ENCODE measurements around the gene TSC2.

Gene TSC2

GRCh38 chr16:2045965-2046892, 1.6 kb upstream of the TSC2 start:
- Histone ChIP-seq H3K27me3 (ENCODE audit: control insufficient read depth, insufficient read depth, low read length) (no peaks in the 10 kb centered on the region), H3K4me3 (ENCODE audit: low read length) (no peak overlapping the region), H3K36me3 (ENCODE audit: control insufficient read depth, insufficient read depth, low read length) (no peaks in the 10 kb centered on the region; the same call in 1 of the 2 replicates), H3K4me1 (ENCODE audit: control insufficient read depth, insufficient read depth, low read length) (peaks cover 2% of the 10 kb centered on the region; the same call in 1 of the 2 replicates), H3K27ac (ENCODE audit: low read length) (no peak overlapping the region), H3K9me3 (ENCODE audit: control insufficient read depth, insufficient read depth, low read length) (no peaks in the 10 kb centered on the region)
- no peak for DNase-seq (ENCODE audit: low read depth, low spot score)
- WGBS (ENCODE audit: insufficient coverage, insufficient read length) = no CpG with 5 or more reads among the region's 21 CpGs

GRCh38 chr16:2046893-2047329, 874 bp upstream of the TSC2 start:
- Histone ChIP-seq H3K4me1 (ENCODE audit: control insufficient read depth, insufficient read depth, low read length) (peaks cover 2% of the 10 kb centered on the region; the same call in 1 of the 2 replicates), H3K27ac (ENCODE audit: low read length) (no peak overlapping the region), H3K9me3 (ENCODE audit: control insufficient read depth, insufficient read depth, low read length) (no peaks in the 10 kb centered on the region), H3K4me3 (ENCODE audit: low read length) (peak overlapping the region; percentile 72), H3K36me3 (ENCODE audit: control insufficient read depth, insufficient read depth, low read length) (no peaks in the 10 kb centered on the region; the same call in 1 of the 2 replicates), H3K27me3 (ENCODE audit: control insufficient read depth, insufficient read depth, low read length) (no peaks in the 10 kb centered on the region)
- no CpG with 5 or more reads among the region's 8 CpGs for WGBS (ENCODE audit: insufficient coverage, insufficient read length)
- no peak for DNase-seq (ENCODE audit: low read depth, low spot score)

- no peaks in the 10 kb centered on the region for H3K9me3 ChIP-seq (ENCODE audit: control insufficient read depth, insufficient read depth, low read length)
- H3K4me3 ChIP-seq (ENCODE audit: low read length) = peak overlapping the region; percentile 72; the same call in 1 of the 2 replicates
- H3K36me3 ChIP-seq (ENCODE audit: control insufficient read depth, insufficient read depth, low read length) = no peaks in the 10 kb centered on the region
- DNase-seq (ENCODE audit: low read depth, low spot score) = no peak
- H3K27me3 ChIP-seq (ENCODE audit: control insufficient read depth, insufficient read depth, low read length) = no peaks in the 10 kb centered on the region
- peaks cover 2% of the 10 kb centered on the region; the same call in 1 of the 2 replicates for H3K4me1 ChIP-seq (ENCODE audit: control insufficient read depth, insufficient read depth, low read length)
- H3K27ac ChIP-seq (ENCODE audit: low read length) = no peak overlapping the region
- WGBS (ENCODE audit: insufficient coverage, insufficient read length) = no CpG with 5 or more reads among the region's 30 CpGs
These were observed 345 bp downstream of the TSC2 start for GRCh38 chr16:2048116-2048543.

- no peaks in the 10 kb centered on the region for H3K27me3 ChIP-seq (ENCODE audit: control insufficient read depth, insufficient read depth, low read length)
- no peak overlapping the region for H3K27ac ChIP-seq (ENCODE audit: low read length)
- H3K9me3 ChIP-seq (ENCODE audit: control insufficient read depth, insufficient read depth, low read length) = no peaks in the 10 kb centered on the region
- DNase-seq (ENCODE audit: low read depth, low spot score) = no peak
- no CpG with 5 or more reads among the region's 21 CpGs for WGBS (ENCODE audit: insufficient coverage, insufficient read length)
- H3K4me3 ChIP-seq (ENCODE audit: low read length) = no peak overlapping the region
- H3K36me3 ChIP-seq (ENCODE audit: control insufficient read depth, insufficient read depth, low read length) = peaks cover 6% of the 10 kb centered on the region
- 0 out of 2 replicates have a peak, but pooled peaks cover 2% of the 10 kb centered on the region for H3K4me1 ChIP-seq (ENCODE audit: control insufficient read depth, insufficient read depth, low read length)
These were observed 5.4 kb downstream of the TSC2 start for GRCh38 chr16:2053211-2053610.

- no peaks in the 10 kb centered on the region for H3K9me3 ChIP-seq (ENCODE audit: control insufficient read depth, insufficient read depth, low read length)
- H3K36me3 ChIP-seq (ENCODE audit: control insufficient read depth, insufficient read depth, low read length) = peaks cover 6% of the 10 kb centered on the region
- H3K4me3 ChIP-seq (ENCODE audit: low read length) = no peak overlapping the region
- H3K4me1 ChIP-seq (ENCODE audit: control insufficient read depth, insufficient read depth, low read length) = no peaks in the 10 kb centered on the region
- no CpG with 5 or more reads among the region's 17 CpGs for WGBS (ENCODE audit: insufficient coverage, insufficient read length)
- H3K27ac ChIP-seq (ENCODE audit: low read length) = no peak overlapping the region
- DNase-seq (ENCODE audit: low read depth, low spot score) = no peak
- no peaks in the 10 kb centered on the region for H3K27me3 ChIP-seq (ENCODE audit: control insufficient read depth, insufficient read depth, low read length)
These were observed 6.1 kb downstream of the TSC2 start for GRCh38 chr16:2053897-2054296.

GRCh38 chr16:2054543-2055245, 6.9 kb downstream of the TSC2 start:
- peaks cover 6% of the 10 kb centered on the region for H3K36me3 ChIP-seq (ENCODE audit: control insufficient read depth, insufficient read depth, low read length)
- no peaks in the 10 kb centered on the region for H3K9me3 ChIP-seq (ENCODE audit: control insufficient read depth, insufficient read depth, low read length)
- no peaks in the 10 kb centered on the region for H3K4me1 ChIP-seq (ENCODE audit: control insufficient read depth, insufficient read depth, low read length)
- DNase-seq (ENCODE audit: low read depth, low spot score) = no peak
- H3K27ac ChIP-seq (ENCODE audit: low read length) = no peak overlapping the region
- H3K4me3 ChIP-seq (ENCODE audit: low read length) = no peak overlapping the region
- no CpG with 5 or more reads among the region's 29 CpGs for WGBS (ENCODE audit: insufficient coverage, insufficient read length)
- H3K27me3 ChIP-seq (ENCODE audit: control insufficient read depth, insufficient read depth, low read length) = no peaks in the 10 kb centered on the region

GRCh38 chr16:2056077-2056476, 8.3 kb downstream of the TSC2 start:
- no peaks in the 10 kb centered on the region for H3K9me3 ChIP-seq (ENCODE audit: control insufficient read depth, insufficient read depth, low read length)
- DNase-seq (ENCODE audit: low read depth, low spot score) = no peak
- WGBS (ENCODE audit: insufficient coverage, insufficient read length) = no CpG with 5 or more reads among the region's 15 CpGs
- no peak overlapping the region for H3K4me3 ChIP-seq (ENCODE audit: low read length)
- H3K4me1 ChIP-seq (ENCODE audit: control insufficient read depth, insufficient read depth, low read length) = no peaks in the 10 kb centered on the region
- H3K27ac ChIP-seq (ENCODE audit: low read length) = no peak overlapping the region
- no peaks in the 10 kb centered on the region for H3K27me3 ChIP-seq (ENCODE audit: control insufficient read depth, insufficient read depth, low read length)
- H3K36me3 ChIP-seq (ENCODE audit: control insufficient read depth, insufficient read depth, low read length) = peaks cover 8% of the 10 kb centered on the region

- no CpG with 5 or more reads among the region's 19 CpGs for WGBS (ENCODE audit: insufficient coverage, insufficient read length)
- Histone ChIP-seq H3K27ac (ENCODE audit: low read length) (no peak overlapping the region), H3K4me3 (ENCODE audit: low read length) (no peak overlapping the region), H3K36me3 (ENCODE audit: control insufficient read depth, insufficient read depth, low read length) (peaks cover 8% of the 10 kb centered on the region), H3K27me3 (ENCODE audit: control insufficient read depth, insufficient read depth, low read length) (no peaks in the 10 kb centered on the region), H3K4me1 (ENCODE audit: control insufficient read depth, insufficient read depth, low read length) (no peaks in the 10 kb centered on the region), H3K9me3 (ENCODE audit: control insufficient read depth, insufficient read depth, low read length) (no peaks in the 10 kb centered on the region)
- no peak for DNase-seq (ENCODE audit: low read depth, low spot score)
These were observed 9.1 kb downstream of the TSC2 start for GRCh38 chr16:2056681-2057407.

- Histone ChIP-seq H3K27me3 (ENCODE audit: control insufficient read depth, insufficient read depth, low read length) (no peaks in the 10 kb centered on the region), H3K9me3 (ENCODE audit: control insufficient read depth, insufficient read depth, low read length) (no peaks in the 10 kb centered on the region), H3K4me3 (ENCODE audit: low read length) (no peak overlapping the region), H3K36me3 (ENCODE audit: control insufficient read depth, insufficient read depth, low read length) (peaks cover 8% of the 10 kb centered on the region), H3K27ac (ENCODE audit: low read length) (no peak overlapping the region), H3K4me1 (ENCODE audit: control insufficient read depth, insufficient read depth, low read length) (no peaks in the 10 kb centered on the region)
- DNase-seq (ENCODE audit: low read depth, low spot score) = no peak
- WGBS (ENCODE audit: insufficient coverage, insufficient read length) = no CpG with 5 or more reads among the region's 10 CpGs
These were observed 9.7 kb downstream of the TSC2 start for GRCh38 chr16:2057438-2057837.

- no CpG with 5 or more reads among the region's 13 CpGs for WGBS (ENCODE audit: insufficient coverage, insufficient read length)
- no peak overlapping the region for H3K4me3 ChIP-seq (ENCODE audit: low read length)
- no peaks in the 10 kb centered on the region for H3K4me1 ChIP-seq (ENCODE audit: control insufficient read depth, insufficient read depth, low read length)
- DNase-seq (ENCODE audit: low read depth, low spot score) = no peak
- H3K27me3 ChIP-seq (ENCODE audit: control insufficient read depth, insufficient read depth, low read length) = no peaks in the 10 kb centered on the region
- H3K9me3 ChIP-seq (ENCODE audit: control insufficient read depth, insufficient read depth, low read length) = no peaks in the 10 kb centered on the region
- H3K27ac ChIP-seq (ENCODE audit: low read length) = no peak overlapping the region
- H3K36me3 ChIP-seq (ENCODE audit: control insufficient read depth, insufficient read depth, low read length) = peaks cover 8% of the 10 kb centered on the region
These were observed 10.6 kb downstream of the TSC2 start for GRCh38 chr16:2058420-2058819.
